GM18526 (cell line): Measurements from ENCODE around the gene DDX18.

Experiments
- POLR2A ChIP-seq: IDR thresholded peaks from 3 replicates; pipeline ENCODE4 v1.6.1; 2011; ENCODE audit not compliant: insufficient read length; ENCODE audit errors: extremely low read depth

Gene DDX18

GRCh38 chr2:117828870-117829269, 14.4 kb downstream of the DDX18 start:
- TF ChIP-seq POLR2A, result no peak

GRCh38 chr2:117832332-117832731, 17.8 kb downstream of the DDX18 start:
- no peak for TF ChIP-seq POLR2A

- no peak for TF ChIP-seq POLR2A
Observed at GRCh38 chr2:117832905-117833613, 18.6 kb downstream of the DDX18 start.

- no peak for TF ChIP-seq POLR2A
Observed at GRCh38 chr2:117833911-117834310, 19.4 kb downstream of the DDX18 start.

GRCh38 chr2:117834992-117835391, 20.5 kb downstream of the DDX18 start:
- TF ChIP-seq POLR2A, result no peak

GRCh38 chr2:117835990-117836760, 21.7 kb downstream of the DDX18 start:
- no peak for TF ChIP-seq POLR2A

- TF ChIP-seq POLR2A, result no peak
Observed at GRCh38 chr2:117845304-117845703, 30.8 kb downstream of the DDX18 start.

- TF ChIP-seq POLR2A, result no peak
Observed at GRCh38 chr2:117850015-117850414, 35.5 kb downstream of the DDX18 start.

GRCh38 chr2:117850461-117850860, 36.0 kb downstream of the DDX18 start:
- no peak for TF ChIP-seq POLR2A

- TF ChIP-seq POLR2A, result no peak
Observed at GRCh38 chr2:117851969-117852368, 37.5 kb downstream of the DDX18 start.

GRCh38 chr2:117853316-117853715, 38.8 kb downstream of the DDX18 start:
- no peak for TF ChIP-seq POLR2A

GRCh38 chr2:117853873-117854272, 39.4 kb downstream of the DDX18 start:
- TF ChIP-seq POLR2A, result no peak

GRCh38 chr2:117854610-117855009, 40.1 kb downstream of the DDX18 start:
- TF ChIP-seq POLR2A, result no peak

- no peak for TF ChIP-seq POLR2A
Observed at GRCh38 chr2:117855886-117856285, 41.4 kb downstream of the DDX18 start.

GRCh38 chr2:117856415-117857210, 42.1 kb downstream of the DDX18 start:
- no peak for TF ChIP-seq POLR2A

GRCh38 chr2:117858336-117858735, 43.8 kb downstream of the DDX18 start:
- no peak for TF ChIP-seq POLR2A

- no peak for TF ChIP-seq POLR2A
Observed at GRCh38 chr2:117858892-117859531, 44.5 kb downstream of the DDX18 start.
